NCI-H2196 treated with DMSO at 0.1 percent for 48 hours (cell line): ENCODE measurements around the gene OR8B4.
"Not testable (repeated sequence)": the region's sequence is repeated elsewhere in the genome, so short reads cannot be mapped to it uniquely, and the experiment has no call there.

Experiments
- DNase-seq: peaks from one replicate; lab custom pipeline; 2025; ENCODE audit not compliant: unreplicated experiment; lab: John Stamatoyannopoulos, UW

The OR8B4 gene

DNA sequence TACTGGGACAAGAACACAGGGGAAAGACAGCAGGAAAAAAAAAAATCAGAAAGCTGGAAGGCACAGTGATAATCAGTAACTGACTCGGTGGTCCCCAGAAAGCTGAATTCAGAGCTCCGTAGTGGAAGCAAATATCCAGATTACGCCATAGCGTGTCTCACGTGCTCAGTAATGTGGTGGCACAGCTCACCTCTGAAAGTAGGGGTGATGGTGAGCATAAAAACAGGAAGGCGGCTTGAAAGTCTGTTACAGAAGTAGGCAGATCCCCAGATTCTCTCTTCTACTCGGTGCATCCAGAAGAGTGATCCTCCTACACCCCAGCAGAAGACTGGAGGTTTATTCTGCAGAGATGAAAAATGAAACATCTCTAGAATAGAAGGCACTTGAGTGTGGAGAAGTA lies 14.8 kb downstream of the OR8B4 start:
- DNase-seq, result no peak

- no peak for DNase-seq
Measured at GRCh38 chr11:124405581-124405980, 19.1 kb downstream of the OR8B4 start.

- DNase-seq, result not testable (repeated sequence)
Measured at GRCh38 chr11:124403186-124403585, 21.5 kb downstream of the OR8B4 start.

DNA sequence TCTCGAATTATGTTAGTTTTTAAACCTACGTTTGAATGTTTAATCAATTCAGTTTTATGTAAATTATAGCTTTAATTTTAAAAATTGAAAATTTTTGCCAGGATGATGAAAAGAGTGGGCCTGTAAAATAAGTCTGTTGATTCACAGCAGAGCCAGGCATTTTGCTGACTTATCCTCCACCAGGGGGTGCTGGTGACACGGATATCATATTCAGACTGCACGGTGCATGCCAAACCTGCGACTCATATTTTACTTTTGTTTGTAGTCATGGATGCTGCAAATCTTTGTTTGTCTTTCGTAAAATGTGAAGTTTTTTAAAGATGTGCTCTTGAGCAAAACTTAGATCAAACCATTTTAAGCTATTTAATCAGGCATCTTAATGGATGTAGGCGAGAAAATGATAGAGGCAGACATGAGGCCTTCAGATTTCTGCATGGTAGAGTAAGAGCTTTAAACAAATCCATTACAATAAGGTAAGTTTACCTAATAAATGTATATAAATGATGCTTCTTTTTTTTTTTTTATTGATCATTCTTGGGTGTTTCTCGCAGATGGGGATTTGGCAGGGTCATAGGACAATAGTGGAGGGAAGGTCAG lies 22.2 kb downstream of the OR8B4 start:
- DNase-seq, result no peak

- no peak for DNase-seq
Measured at GRCh38 chr11:124398924-124399323, 25.7 kb downstream of the OR8B4 start, which contains the start of gene OR8B3. OR8B3 (minus strand) TSS chr11:124399024; CDS start chr11:124397351, 1,673 bp downstream.

DNA sequence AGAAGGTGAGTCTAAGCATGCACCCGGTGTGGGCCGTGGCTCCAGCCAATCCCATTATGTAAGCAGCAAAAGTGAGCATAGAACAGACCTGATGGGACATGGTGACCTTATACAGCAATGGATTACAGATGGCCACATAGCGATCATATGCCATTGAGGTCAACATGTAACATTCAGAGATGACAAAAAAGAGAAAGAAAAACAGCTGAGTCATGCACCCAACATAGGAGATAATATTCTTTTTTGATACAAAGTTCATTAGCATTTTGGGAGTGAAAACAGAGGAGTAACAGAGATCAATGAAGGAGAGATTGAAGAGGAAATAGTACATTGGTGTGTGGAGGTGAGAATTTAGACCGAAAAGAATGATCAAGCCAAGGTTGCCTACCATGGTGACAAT lies 27.8 kb downstream of the OR8B4 start:
- DNase-seq, result not testable (repeated sequence)

DNA sequence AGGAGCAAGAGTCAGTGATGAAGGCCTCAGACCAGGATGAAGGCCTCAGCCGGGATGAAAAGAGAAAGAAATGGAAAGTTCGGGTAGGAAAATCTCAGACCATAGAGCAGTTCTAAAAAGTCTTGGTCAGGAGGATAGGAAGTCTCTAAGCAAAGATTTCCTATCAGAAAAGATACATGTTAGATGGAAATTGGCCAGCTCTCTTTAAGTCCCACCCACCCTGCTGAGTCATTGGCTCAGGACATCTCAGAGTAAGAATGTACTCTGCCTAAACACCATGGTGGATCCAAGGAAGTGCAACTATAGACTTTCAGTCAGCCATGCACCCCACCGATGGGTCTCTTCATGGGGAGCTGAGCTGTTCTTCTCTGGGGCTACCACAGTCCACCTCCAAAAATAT lies 30.3 kb downstream of the OR8B4 start:
- no peak for DNase-seq

GRCh38 chr11:124384399-124384798 lies 40.3 kb downstream of the OR8B4 start, which contains the start of gene OR8B2:
OR8B2 (minus strand) TSS chr11:124384499; CDS start chr11:124383343, 1,156 bp downstream.
- no peak for DNase-seq

GRCh38 chr11:124382857-124383256 lies 41.8 kb downstream of the OR8B4 start:
- not testable (repeated sequence) for DNase-seq

DNA sequence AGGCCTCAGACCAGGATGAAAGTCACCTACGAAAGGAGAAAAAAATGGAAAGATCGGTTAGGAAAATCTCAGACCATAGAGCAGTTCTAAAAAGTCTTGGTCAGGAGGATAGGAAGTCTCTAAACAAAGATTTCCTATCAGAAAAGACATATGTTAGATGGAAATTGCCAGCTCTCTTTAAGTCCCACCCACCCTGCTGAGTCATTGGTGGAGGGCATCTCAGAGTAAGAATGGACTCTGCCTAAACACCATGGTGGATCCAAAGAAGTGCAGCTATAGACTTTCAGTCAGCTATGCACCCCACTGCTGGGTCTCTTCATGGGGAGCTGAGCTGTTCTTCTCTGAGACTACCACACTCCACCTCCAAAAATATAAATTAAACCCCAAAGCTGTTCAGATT lies 44.1 kb downstream of the OR8B4 start:
- no peak for DNase-seq

- DNase-seq, result no peak
Measured at GRCh38 chr11:124376280-124376679, 48.4 kb downstream of the OR8B4 start.
